K562 (cell line): ENCODE data around the gene SLC5A4. TPM values are rescaled to one million over a fixed set of nuclear protein-coding genes. Genes with fewer than 3 reads are reported as not detected.

Experiments used
- ATAC-seq: fragments of 200-7000 bp; cut with Tn5 transposase; 3 replicates; pipeline ENCODE4 v1.9.1; 2020; ENCODE audit warnings: moderate library complexity
- BruUV-seq: library from RNA; stranded (reverse); fragments of 400-500 nt; replicated peaks from 2 replicates; lab custom pipeline; 2021; lab: Mats Ljungman, UMichigan
- CTCF ChIA-PET: fragments of 300-600 bp; formaldehyde crosslinking; extraction: SDS; loops from one replicate; lab custom pipeline; 2021; ENCODE audit warnings: low intra/inter-chr PET ratio; lab: Yijun Ruan, JAX
- POLR2A ChIA-PET: fragments of 300-600, 350-650 bp; sonication (Branson Sonifier 250); formaldehyde crosslinking; extraction: SDS; loops from one replicate; lab custom pipeline; 2021; ENCODE audit warnings: antibody characterized with exemption, inconsistent platforms; lab: Yijun Ruan, JAX
- DNase-seq, 4 experiments: peaks; one replicate each; pipeline versions ENCODE4 v3.0.0 to v3.0.0-alpha.2; 2011 to 2018; ENCODE audit warnings: low spot score in 3 of 4, mixed read lengths in 3 of 4; ENCODE audit errors: extremely low read depth in 1 of 4
- FAIRE-seq: peaks from 2 replicates; lab custom pipeline; 2011; peaks lifted over from hg19 to GRCh38; lab: Jason Lieb, UNC
- H2AFZ ChIP-seq: 2 replicates; pipeline ENCODE4 v1.6.0; 2011; ENCODE audit warnings: low read depth, low read length, control low read depth, inconsistent platforms
- H3K27ac ChIP-seq: fragments of 200-600 bp; 3 replicates; pipeline ENCODE4 v1.8.0; 2011; ENCODE audit warnings: low read depth, mild to moderate bottlenecking, control low read depth, inconsistent platforms, low read length, moderate library complexity, mixed read lengths; ENCODE audit errors: extremely low read depth
- H3K27me3 ChIP-seq, 2 experiments: fragments of 300-600 bp in 1 of 2; 2 replicates in 1 of 2; 3 replicates in 1 of 2; pipeline versions ENCODE4 v1.6.0 to v1.8.0; 2011; ENCODE audit warnings: inconsistent platforms in 2 of 2, low read length in 2 of 2, mild to moderate bottlenecking in 1 of 2, mixed read lengths in 1 of 2, moderate library complexity in 1 of 2; ENCODE audit not compliant: control insufficient read depth in 2 of 2, insufficient read depth in 2 of 2
- H3K36me3 ChIP-seq: fragments of 300-600 bp; 3 replicates; pipeline ENCODE4 v1.8.0; 2011; ENCODE audit warnings: mild to moderate bottlenecking, low read length, inconsistent platforms; ENCODE audit not compliant: control insufficient read depth, insufficient read depth
- H3K4me1 ChIP-seq, 2 experiments: fragments of 200-600 bp in 1 of 2; replicated peaks in 1 of 2; 2 replicates in 1 of 2; 3 replicates in 1 of 2; pipeline versions ENCODE4 v1.5.1 to v1.8.0; 2011; ENCODE audit warnings: inconsistent platforms in 2 of 2, low read length in 2 of 2, mild to moderate bottlenecking in 1 of 2, mixed read lengths in 1 of 2, moderate library complexity in 1 of 2; ENCODE audit not compliant: control insufficient read depth in 2 of 2, insufficient read depth in 2 of 2
- H3K4me2 ChIP-seq: 2 replicates; pipeline ENCODE4 v1.6.1; 2011; ENCODE audit warnings: low read length, control low read depth, inconsistent platforms, mixed read lengths; ENCODE audit not compliant: insufficient read depth
- H3K4me3 ChIP-seq: fragments of 200-600 bp; sonication (generic), shearing (Covaris generic); 2 replicates; pipeline ENCODE4 v1.5.1; 2016; ENCODE audit warnings: control low read depth, inconsistent platforms
- H3K79me2 ChIP-seq: fragments of 200-600 bp; 3 replicates; pipeline ENCODE4 v1.8.0; 2011; ENCODE audit warnings: low read length, inconsistent platforms; ENCODE audit not compliant: control insufficient read depth, insufficient read depth
- H3K9ac ChIP-seq, 2 experiments: 2 replicates each; pipeline versions ENCODE4 v1.6.0 to v1.6.1; 2011; ENCODE audit warnings: low read depth in 2 of 2, low read length in 2 of 2, control low read depth in 1 of 2, inconsistent platforms in 1 of 2, mild to moderate bottlenecking in 1 of 2, mixed read lengths in 1 of 2; ENCODE audit not compliant: insufficient read depth in 1 of 2
- H3K9me1 ChIP-seq: one replicate; pipeline ENCODE4 v1.6.0; 2011; ENCODE audit warnings: inconsistent platforms, mild to moderate bottlenecking, low read length, moderate library complexity; ENCODE audit not compliant: control insufficient read depth, insufficient read depth
- H3K9me3 ChIP-seq: replicated peaks from 2 replicates; pipeline ENCODE4 v1.5.1; 2011; ENCODE audit warnings: low read depth, low read length, inconsistent platforms; ENCODE audit not compliant: control insufficient read depth, insufficient read depth
- H4K20me1 ChIP-seq: replicated peaks from 2 replicates; pipeline ENCODE4 v1.6.1; 2011; ENCODE audit warnings: low read length, inconsistent platforms, mixed read lengths; ENCODE audit not compliant: control insufficient read depth, insufficient read depth
- CBX8 ChIP-seq: fragments of 200-600 bp; sonication (generic); IDR thresholded peaks from 2 replicates; pipeline ENCODE4 v1.6.1; 2012; ENCODE audit warnings: borderline replicate concordance, mixed run types, low read depth, mild to moderate bottlenecking, moderate library complexity, mixed read lengths, low read length, control low read depth, inconsistent platforms; ENCODE audit not compliant: poor library complexity, severe bottlenecking; ENCODE audit errors: extremely low read depth
- CEBPB ChIP-seq: fragments of 450-650 bp; IDR thresholded peaks from 2 replicates; pipeline ENCODE4 v1.6.1; 2016; ENCODE audit warnings: missing genetic modification characterization, missing compliant biosample characterization
- CEBPG ChIP-seq, 3 experiments: fragments of 200-800 bp in 1 of 3; sonication (Bioruptor generic) in 1 of 3; sonication (generic) in 1 of 3; formaldehyde crosslinking in 1 of 3; IDR thresholded peaks in 2 of 3; conservative IDR thresholded peaks in 1 of 3; 2 replicates each; pipeline versions ENCODE4 v1.6.1 to v1.8.0; 2016 to 2022; ENCODE audit warnings: missing compliant biosample characterization in 2 of 3, missing genetic modification characterization in 2 of 3, mild to moderate bottlenecking in 1 of 3, missing genetic modification reagents in 1 of 3
- CSDE1 ChIP-seq, 2 experiments: fragments of 450-650 bp; IDR thresholded peaks; 2 replicates each; pipeline ENCODE4 v1.6.1; 2016; ENCODE audit warnings: mild to moderate bottlenecking in 1 of 2
- FOSL1 ChIP-seq: fragments of 200-800 bp; sonication (Bioruptor generic); conservative IDR thresholded peaks from 2 replicates; pipeline ENCODE4 v1.6.1; 2016; ENCODE audit warnings: missing genetic modification characterization, missing compliant biosample characterization
- FOXA3 ChIP-seq, 2 experiments: fragments of 450-650 bp in 1 of 2; sonication (generic) in 1 of 2; formaldehyde crosslinking; IDR thresholded peaks in 1 of 2; conservative IDR thresholded peaks in 1 of 2; 2 replicates each; pipeline versions ENCODE4 v1.4.0 to v1.8.0; 2020 to 2022; ENCODE audit warnings: mild to moderate bottlenecking in 2 of 2, missing genetic modification reagents in 1 of 2
- FOXJ3 ChIP-seq: sonication (generic); formaldehyde crosslinking; IDR thresholded peaks from 2 replicates; pipeline ENCODE4 v1.4.0; 2020; ENCODE audit warnings: mild to moderate bottlenecking, missing genetic modification reagents
- NCOA6 ChIP-seq: fragments of 450-650 bp; IDR thresholded peaks from 2 replicates; pipeline ENCODE4 v1.6.1; 2017; ENCODE audit warnings: mild to moderate bottlenecking
- POLR3G ChIP-seq: IDR thresholded peaks from 2 replicates; pipeline ENCODE4 v1.6.1; 2011; ENCODE audit not compliant: insufficient read length, insufficient replicate concordance; ENCODE audit errors: extremely low read depth
- RHOXF2B ChIP-seq: fragments of 250-450 bp; sonication (Bioruptor Pico); conservative IDR thresholded peaks from 2 replicates; pipeline ENCODE4 v1.5.1; 2021
- SMARCA5 ChIP-seq: fragments of 450-650 bp; IDR thresholded peaks from 2 replicates; pipeline ENCODE4 v1.6.1; 2016
- WGBS: fragments of 100-300 bp; shearing (Covaris generic); methylation state at CpG from one replicate; pipeline ENCODE4 v1.1.6; 2016; ENCODE audit warnings: low coverage, mixed read lengths; ENCODE audit not compliant: insufficient coverage; ENCODE audit errors: missing lambda C conversion rate; 5-methylcytosine and 5-hydroxymethylcytosine counted together
- in situ Hi-C: fragments of 300-500 bp; cut with MboI; formaldehyde crosslinking; loops from 4 replicates; pipeline ENCODE4 v1.15.0; 2018; ENCODE audit warnings: inconsistent platforms, mixed read lengths
- intact Hi-C: fragments of 100-400 bp; cut with micrococcal nuclease; formaldehyde crosslinking; loops from 2 replicates; pipeline ENCODE4 v1.14.2; 2022
- polyA plus RNA-seq, 8 experiments: library from polyadenylated mRNA; depleted of rRNA in 4 of 8; stranded (reverse) in 5 of 8; unstranded in 3 of 8; fragments of >200 nt; fragmentation: Nextera tagmentation in 2 of 8; fragmentation: Illumina TruSeq in 1 of 8; extraction: Ambion mirVana in 2 of 8; extraction: Trizol in 1 of 8; gene quantifications; 2 replicates each; pipeline versions ENCODE4 v1.2.1 to v1.2.3, GENCODE V29; 2011 to 2014; ENCODE audit warnings: inconsistent platforms in 1 of 8, missing spikeins in 1 of 8
- total RNA-seq, 7 experiments: library from RNA; depleted of rRNA in 6 of 7; stranded (reverse); fragments of >200 nt in 6 of 7; fragmentation: Illumina TruSeq in 2 of 7; extraction: Trizol in 2 of 7; gene quantifications; 2 replicates each; pipeline versions ENCODE4 v1.2.1 to v1.2.3, GENCODE V29; 2011 to 2021; ENCODE audit warnings: low replicate concordance in 1 of 7

SLC5A4 gene
- total and polyA plus RNA-seq, 9 of the 15 experiments (the other 6 are each of a cell fraction or from before 2014, with no cell fraction given): not detected

GRCh38 chr22:32240461-32240860 lies 14.7 kb downstream of the SLC5A4 start:
- BruUV-seq: no TSS peak
- intact Hi-C loops (no loop called here), in situ Hi-C loops (no loop called here)
- H2AFZ ChIP-seq: no peak overlapping the region
- no peaks in the 10 kb centered on the region for H3K79me2 ChIP-seq
- FAIRE-seq (no peak), DNase-seq (no peak), ATAC-seq (no peak)
- H3K36me3 ChIP-seq: no peaks in the 10 kb centered on the region
- no peaks in the 10 kb centered on the region for H3K4me1 ChIP-seq
- ChIA-PET POLR2A (interaction anchor here (1.2 kb wide), 1 partner anchor 22 kb away, joined by 4 read pairs; no protein-coding TSS in a partner anchor), CTCF (no interaction called here)
- H3K27me3 ChIP-seq: no peaks in the 10 kb centered on the region
- H3K9me3 ChIP-seq: no peaks in the 10 kb centered on the region
- H4K20me1 ChIP-seq: no peaks in the 10 kb centered on the region
- no peak overlapping the region for H3K4me2 ChIP-seq
- no peak overlapping the region for H3K27ac ChIP-seq
- no peak for TF ChIP-seq CEBPG (CRISPR knock-in tag; IDR thresholded peaks at IDR 0.05)
- peak in 1 of 2 experiments; percentile 77; a peak in 2 of 4 replicates for TF ChIP-seq CEBPG (tag; conservative IDR thresholded peaks at IDR 0.05 in 1 of 2, IDR thresholded peaks at IDR 0.05 in 1 of 2)
- TF ChIP-seq POLR3G: no peak
- TF ChIP-seq CEBPB (tag): peak; percentile 25; the same call in 1 of the 2 replicates
- TF ChIP-seq CSDE1 (IDR thresholded peaks at IDR 0.05): no peak
- no peak overlapping the region for H3K4me3 ChIP-seq
- H3K9ac ChIP-seq: no peak overlapping the region
- WGBS: 0% methylated on average over 2 of the region's 2 CpGs
- no peaks in the 10 kb centered on the region for H3K9me1 ChIP-seq

GRCh38 chr22:32237906-32238305 lies 17.2 kb downstream of the SLC5A4 start:
- Histone ChIP-seq H3K9me3 (no peaks in the 10 kb centered on the region), H2AFZ (no peak overlapping the region), H3K27ac (no peak overlapping the region), H3K27me3 (no peaks in the 10 kb centered on the region), H3K9ac (no peak overlapping the region), H4K20me1 (no peaks in the 10 kb centered on the region), H3K9me1 (no peaks in the 10 kb centered on the region), H3K36me3 (no peaks in the 10 kb centered on the region), H3K4me2 (no peak overlapping the region), H3K79me2 (no peaks in the 10 kb centered on the region), H3K4me3 (no peak overlapping the region), H3K4me1 (no peaks in the 10 kb centered on the region)
- TF ChIP-seq FOSL1 (tag) (no peak), NCOA6 (no peak), SMARCA5 (no peak), CBX8 (no peak), FOXA3 (CRISPR knock-in tag; conservative IDR thresholded peaks at IDR 0.05 in 1 of 2, IDR thresholded peaks at IDR 0.05 in 1 of 2) (no peak), RHOXF2B (CRISPR knock-in tag) (no peak), FOXJ3 (CRISPR knock-in tag) (no peak)
- ChIA-PET POLR2A (no interaction called here), CTCF (no interaction called here)
- intact Hi-C loops (no loop called here), in situ Hi-C loops (no loop called here)
- BruUV-seq: no TSS peak
- no peak for FAIRE-seq
- 0% methylated on average over 1 of the region's 1 CpG for WGBS
- ATAC-seq: no peak
- DNase-seq: no peak
